Stimulated activated CD8-positive, alpha-beta memory T cell treated with anti-CD3 and anti-CD28 coated beads, Interleukin-4, amount 100 ng/mL, for 1 hour (primary cell): ENCODE results near the gene NTRK2.
"Not testable (repeated sequence)": the region's sequence is repeated elsewhere in the genome, so short reads cannot be mapped to it uniquely, and the experiment has no call there.

ENCODE experiments used
- DNase-seq, 2 donors: peaks; one replicate each; pipeline ENCODE4 v3.0.0-alpha.2; 2020; ENCODE audit warnings: low read depth in 2 of 2, low spot score in 1 of 2

Gene NTRK2

DNA sequence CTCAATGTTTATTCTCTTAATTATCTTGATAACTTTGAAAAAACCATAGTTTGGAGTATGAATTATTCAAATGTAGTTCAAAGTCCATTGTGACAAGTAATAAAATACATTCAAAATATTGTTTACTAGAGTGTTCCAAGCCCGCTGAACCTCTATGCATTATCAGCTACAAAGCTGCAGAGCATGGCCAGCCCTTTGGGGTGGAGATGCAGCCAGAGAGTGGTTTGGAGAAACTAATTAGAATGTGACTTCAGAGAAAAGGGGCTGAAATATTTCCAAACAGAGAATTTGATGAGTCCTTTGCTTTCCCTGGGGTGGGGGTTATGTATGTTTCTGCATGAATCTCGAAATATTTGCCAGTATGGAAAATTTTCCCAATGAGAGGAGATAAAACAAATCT lies 211.3 kb downstream of the NTRK2 start:
- no peak for DNase-seq

DNA sequence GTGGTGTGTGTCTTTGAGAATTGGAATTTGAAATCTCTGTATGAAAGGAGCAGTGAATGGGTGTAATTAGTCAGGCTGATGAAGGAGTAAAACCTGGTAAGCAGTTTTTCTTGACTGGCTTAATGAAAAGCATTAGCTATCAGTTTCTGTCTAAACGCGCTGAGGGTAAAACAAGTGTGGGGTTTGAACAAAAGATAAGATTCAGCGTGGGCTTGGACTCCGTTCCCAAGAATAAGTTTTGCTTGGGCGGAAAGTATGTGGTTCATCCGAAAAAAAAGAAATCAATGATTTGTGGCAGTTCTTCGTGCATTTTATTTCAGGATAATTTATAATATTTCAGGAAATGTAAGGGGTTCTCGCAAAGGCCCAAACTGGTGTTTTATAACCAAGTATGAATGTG lies 217.3 kb downstream of the NTRK2 start:
- DNase-seq: no peak

DNA sequence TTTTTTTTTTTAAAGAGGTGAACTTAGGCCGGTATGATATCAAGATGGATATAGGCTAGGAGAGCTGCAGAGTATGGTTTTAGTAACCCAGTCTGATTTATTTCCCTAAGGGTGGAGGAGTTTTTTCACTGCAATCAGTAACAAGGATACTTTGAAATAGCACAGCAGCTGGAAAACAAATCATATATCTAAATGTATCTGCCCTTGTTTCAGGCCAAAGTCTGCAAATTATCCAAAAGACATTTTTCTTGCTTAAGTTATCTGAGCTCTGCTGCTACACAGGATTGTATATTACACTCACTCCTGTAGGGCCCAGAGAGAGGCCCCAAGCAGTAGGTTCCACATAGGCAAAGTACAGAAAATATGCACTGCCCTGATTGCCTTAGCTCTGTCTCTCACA lies 222.4 kb downstream of the NTRK2 start:
- no peak for DNase-seq

DNA sequence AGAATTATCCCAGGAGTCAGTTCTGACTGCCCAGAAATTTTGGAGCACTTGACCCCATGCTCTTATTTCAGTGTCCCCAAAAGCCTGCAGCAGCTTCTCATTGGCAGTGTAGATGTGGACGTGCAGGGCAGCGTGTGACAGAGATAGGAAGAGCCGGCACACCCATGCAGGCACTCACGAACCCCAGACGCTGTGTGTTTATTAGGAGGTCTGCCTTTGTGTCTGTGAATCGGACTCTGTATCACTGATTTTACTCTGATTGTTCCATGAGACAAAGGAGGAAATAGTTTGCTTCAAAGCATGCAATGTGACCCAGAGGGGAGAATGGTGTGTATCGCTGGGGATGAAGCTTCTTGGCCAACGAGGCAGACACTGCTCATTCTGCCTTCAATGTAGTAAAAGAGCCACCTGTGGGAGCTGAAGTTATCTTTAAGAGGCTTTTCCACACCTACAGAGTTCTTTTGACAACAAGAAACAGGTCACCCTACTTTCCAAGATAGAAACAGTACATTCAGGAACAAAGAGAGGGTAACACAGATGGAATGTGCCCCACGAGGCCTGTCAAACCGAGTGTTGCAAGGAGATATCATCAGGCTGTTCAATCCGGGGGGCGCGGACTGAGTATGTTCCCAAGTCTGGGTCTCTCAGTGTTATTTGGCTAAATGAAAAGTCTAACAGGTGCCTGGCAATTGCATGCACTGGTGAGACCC lies 224.0 kb downstream of the NTRK2 start:
- no peak for DNase-seq

DNA sequence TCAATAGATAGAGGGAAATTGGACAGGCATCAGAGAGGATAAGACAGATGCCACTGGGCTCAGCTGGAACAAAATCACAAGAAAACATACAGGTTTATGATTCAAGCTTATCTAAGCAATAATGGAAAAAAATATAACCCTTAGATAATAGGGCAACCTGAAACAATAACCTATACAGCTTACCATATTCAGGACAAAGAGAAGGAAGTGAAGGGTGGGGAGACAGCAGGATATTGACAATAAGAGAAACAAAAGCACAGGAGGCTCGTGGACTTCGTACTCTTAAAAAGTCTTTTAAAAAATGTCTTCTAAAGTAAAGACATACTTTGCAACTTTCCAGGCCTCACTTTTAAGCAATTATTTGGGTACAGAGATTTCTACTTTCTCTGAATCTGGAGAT lies 225.3 kb downstream of the NTRK2 start:
- no peak for DNase-seq

DNA sequence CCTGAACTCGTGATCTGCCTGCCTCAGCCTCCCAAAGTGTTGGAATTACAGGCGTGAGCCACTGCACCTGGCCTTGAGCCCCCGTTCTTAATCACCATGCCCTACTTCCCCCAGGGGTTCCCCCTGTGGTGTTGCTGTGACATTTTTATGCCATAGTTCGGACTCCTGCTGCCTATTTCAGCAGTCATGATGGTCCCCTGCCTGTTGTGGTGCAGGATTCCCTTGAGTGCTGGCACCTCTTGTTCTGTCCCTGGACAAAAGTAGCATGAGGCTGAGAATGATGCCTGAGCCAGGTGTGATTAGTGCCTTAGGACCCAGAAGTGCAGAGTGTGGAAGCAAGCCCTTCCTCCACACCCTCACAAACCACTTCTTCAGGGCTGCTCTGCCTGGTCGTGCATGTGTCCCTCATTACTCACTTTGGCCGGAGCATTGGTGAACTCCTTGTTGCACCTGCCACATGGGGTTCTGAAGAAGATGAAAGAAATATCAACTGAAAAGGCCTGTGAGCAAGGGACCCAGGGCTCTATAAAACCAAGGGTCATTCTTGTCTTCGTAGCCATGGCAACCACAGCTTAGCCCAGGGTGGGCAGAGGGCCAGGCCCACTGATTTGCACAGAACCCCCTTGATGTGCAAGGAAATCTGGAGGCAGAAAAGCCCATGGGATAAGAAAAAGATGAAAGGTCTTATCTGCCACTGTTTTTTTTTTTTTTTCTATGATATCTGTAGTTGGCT lies 228.0 kb downstream of the NTRK2 start:
- no peak for DNase-seq

DNA sequence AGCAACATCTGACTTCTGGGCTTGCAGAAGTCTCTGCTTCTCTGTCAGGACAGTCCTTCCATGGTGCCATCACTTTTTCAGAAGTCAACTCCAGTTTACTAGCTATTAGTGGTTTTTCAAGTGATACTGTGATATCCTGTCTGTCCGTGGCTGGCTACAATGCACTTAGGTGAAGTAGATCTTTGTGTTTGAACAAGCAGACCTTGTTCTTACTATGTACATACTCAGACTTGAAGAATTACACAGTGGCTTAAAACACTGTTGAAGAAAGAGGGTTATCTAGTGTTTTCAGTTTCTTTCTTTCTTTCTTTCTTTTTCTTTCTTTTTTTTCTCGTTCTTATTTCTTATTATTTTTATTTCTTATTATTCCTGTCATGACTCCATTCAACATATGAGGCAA lies 228.7 kb downstream of the NTRK2 start:
- DNase-seq: no peak

DNA sequence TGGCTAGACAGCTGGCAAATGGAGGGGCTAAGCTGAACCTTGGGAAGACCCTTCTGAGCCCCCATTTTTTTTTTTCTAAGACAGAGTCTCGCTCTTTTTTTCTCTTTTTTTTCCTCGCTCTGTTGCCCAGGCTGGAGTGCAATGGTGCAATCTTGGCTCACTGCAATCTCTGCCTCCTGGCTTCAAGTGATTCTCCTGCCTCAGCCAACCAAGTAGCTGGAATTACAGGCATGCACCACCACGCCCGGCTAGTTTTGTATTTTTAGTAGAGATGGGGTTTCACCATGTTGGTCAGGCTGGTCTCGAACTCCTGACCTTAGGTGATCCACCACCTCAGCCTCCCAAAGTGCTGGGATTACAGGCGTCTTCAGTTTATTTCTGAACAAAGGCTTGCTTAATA lies 229.1 kb downstream of the NTRK2 start:
- DNase-seq: not testable (repeated sequence)

DNA sequence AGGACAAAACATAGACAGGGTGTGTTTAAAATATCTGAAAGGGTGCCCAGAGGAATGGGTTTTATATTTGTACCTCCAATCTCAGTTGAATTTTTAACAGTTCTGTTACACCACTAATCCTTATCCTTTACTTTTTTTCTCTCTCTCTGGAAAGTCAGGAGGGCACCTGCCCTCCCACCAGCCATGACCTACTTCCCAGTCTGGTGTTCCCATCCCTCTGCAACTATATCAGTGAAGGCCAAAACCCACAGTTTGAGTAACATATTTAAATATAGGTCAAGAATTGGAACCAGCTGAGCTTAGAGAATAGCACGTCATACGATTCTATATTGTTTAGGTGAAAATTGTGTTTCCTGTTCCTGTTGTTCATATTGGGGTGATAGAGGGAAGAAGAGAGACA lies 229.8 kb downstream of the NTRK2 start:
- DNase-seq: no peak

DNA sequence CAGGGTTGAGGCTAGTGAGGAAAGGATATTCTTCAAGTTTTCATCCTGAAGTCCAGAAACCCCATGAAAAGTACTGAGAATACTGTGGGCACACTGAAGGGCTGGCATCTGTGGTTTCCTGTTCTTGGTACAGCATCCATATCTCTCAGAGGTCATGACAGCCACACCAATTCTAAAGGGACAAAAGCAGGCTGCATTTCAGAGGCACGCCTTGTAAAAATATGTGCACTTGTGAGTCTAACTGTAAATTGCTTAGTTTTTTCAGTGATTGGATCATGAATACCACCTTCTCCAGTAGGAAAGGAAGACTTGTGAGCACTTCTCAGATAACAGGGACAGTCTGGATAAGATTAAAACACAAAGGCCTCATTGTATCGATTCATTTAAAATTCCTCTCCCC lies 230.9 kb downstream of the NTRK2 start:
- DNase-seq: no peak

DNA sequence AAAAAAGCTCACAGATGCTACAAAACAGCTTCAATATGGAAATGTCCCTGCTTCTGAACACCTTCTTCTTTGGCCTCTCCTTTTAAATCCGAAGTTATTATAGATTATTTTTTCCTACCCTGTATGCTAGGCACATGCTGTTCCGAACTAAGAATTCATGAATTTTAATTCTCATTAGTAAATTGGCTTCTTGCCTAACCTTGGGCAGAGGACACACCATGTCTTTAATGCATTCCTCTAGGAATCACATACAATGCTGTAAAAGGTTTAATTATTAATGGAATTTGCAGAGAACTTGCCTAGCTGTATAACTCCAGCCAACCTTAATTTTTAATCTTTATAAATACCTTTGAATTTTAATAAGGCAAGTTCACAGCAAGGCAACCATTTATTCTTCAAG lies 234.4 kb downstream of the NTRK2 start:
- no peak for DNase-seq

DNA sequence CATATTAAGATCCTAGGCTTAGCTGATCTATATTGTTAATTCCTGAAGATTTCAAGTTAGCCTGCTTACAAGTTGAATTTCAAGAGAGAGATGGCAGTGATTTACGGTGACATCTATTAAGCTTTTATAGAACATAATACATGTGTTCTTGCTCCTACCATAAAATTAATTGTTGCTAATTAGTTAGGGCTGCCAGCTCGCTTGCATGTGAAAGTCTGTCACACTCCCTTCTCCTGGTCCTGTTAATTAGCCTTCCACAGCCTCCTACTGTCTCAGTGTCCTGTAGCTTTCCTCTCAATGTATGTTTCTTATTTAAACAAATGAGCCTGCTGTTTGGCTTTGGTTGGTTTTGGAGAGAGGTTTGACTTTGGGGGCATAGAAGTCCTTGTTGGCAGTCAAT lies 247.2 kb downstream of the NTRK2 start:
- DNase-seq: no peak

DNA sequence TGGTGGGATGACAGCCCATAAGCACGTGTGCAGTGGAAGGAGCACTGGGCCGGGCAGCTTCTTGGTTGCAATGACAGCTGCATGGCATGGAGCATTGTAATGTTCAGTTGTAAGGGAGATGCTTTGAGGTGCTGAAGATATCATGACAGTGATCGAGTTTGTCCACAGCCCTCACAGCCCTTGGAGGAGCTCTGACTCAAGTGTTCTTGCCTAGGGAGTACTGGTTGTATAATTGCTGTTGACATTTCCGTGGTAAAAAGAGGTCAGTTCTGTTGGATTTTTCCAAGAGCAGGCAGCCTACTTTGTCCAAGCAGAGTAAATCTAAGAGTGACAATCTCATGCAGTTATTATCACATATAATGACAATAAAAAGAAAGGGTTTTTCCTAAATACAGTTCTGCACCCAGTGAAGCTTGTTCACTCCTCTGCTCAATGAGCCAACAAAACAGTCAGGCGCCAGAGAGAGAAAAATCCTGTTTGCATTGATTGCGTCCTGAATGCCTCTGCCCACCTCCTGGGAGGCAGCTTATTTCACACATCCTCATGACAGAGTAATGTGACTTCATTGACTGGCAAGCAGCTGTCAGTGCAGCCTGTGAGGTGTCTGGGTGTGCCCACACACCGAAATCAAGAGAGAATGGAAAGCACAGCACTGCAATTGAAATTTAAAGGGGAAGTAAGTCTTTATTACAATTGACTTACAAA lies 248.0 kb downstream of the NTRK2 start:
- DNase-seq: no peak

DNA sequence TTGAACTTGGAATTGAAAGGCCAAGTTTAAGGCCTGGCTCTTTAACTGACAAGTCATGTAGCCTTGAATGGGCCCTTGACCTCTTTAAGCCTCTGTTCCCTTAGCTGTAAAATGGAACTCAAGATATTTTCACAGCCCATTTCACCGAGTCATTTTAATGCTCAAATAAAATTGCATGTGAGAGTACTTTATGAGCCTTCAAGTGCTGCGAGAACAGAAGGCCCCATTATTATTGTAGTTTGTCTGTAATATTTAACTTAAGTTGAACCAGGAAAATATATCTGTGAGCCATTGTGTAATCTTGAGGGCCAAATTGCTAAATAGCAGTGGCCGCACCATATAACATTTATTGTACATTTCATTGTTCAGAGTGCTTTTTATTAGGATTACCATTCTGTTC lies 249.9 kb downstream of the NTRK2 start:
- DNase-seq: no peak

DNA sequence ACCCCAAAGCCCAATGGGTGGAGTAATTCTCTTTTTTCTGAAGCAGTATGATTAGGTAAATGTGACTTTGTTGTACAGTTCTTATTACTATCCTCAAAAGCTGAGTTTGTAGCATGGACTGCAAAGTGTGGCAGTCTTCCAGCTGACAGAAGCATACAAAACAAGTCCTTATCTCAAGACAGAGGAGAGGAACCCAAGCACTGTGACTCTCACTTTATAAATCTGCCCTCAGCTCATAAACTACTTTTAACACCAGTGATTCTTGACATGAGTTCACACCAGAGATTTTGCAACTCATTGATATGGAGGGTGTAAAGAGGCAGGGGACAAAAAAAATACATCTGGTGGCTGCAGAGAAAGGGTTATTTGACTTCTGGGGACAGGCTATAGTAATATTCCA lies 251.6 kb downstream of the NTRK2 start:
- DNase-seq: no peak

DNA sequence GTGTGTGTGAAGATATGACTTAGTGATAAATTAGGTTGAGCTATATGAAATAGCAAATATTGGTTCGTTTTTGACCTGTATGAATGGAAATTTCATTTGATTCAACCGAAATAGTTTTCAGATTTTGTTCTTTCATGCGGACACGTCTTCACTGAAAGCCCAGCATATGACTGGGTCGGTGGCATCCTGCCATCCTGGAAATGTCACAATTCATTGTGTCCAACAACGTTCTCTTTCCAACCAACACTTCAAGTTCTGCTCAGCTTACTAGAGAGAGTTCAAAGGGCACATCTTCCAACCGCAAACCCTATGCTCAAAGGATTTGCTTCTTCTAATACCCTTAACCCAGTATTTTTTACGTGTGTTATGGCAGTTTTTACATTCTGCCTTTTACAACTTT lies 252.5 kb downstream of the NTRK2 start:
- no peak for DNase-seq

DNA sequence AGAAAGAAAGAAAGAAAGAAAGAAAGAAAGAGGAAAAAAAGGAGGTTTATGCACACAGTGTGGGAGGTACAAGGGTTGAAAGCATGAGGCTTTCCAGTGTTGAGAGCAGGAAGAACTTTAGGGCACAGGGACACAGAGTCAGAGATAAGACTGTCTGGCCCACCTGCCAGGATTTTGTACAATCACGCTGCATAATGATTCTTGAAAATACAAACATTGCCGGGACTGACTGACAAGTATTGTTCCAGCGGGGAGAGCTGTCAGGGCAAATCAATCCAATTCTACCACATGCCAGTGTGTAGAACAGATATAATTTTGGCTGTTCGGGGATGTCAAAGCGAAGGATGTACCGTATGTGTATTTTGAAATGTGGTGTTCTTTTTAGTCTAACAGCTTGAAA lies 254.7 kb downstream of the NTRK2 start:
- no peak for DNase-seq

DNA sequence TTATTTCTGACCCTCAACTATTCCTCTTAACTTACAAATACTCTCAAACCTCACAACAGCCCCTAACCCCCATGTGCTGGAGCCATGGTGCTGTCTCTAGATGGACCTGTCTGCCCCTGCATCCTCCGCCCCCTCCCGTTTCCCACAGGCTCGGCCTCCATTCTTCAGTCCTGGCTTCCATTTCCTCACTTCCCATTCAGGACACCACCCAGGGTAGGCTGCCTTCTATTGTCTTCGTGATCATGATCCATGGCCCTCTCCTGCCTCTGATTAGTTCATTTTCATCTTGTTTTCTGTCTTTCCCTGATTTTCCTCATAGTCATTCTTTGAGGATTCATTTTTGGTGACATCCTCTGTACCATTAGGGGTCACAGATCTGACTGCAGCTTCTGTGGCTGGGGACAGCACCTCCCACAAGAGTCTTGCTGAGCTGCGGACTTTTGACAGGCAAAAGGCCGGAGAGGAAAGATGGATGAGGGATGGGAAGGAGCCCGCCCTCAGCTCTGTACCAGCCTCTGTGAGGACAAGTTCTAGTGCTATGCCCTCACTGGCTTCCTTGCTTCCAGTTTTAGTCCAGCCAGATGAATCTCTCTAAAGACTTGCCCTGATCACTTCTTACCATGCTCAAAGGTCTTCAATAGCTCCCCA lies 255.8 kb downstream of the NTRK2 start:
- no peak for DNase-seq

DNA sequence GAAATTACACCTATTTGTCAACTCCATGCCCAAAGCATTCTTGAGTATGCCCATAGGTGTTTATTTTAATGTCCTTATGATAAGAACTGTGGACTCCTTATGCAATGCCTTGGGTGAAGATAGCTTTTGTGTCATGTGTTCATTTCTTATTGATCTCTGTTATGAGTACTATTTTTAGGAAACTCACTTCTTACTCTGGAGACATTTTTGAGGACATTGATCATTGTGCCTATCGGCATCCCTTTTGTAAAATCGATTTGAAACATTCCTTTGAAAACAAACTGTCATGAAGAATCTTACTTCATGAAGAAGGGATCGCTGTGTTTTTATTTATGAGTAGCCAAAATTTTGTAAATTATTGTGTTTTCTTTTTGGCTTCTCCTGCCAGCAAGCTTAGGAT lies 257.3 kb downstream of the NTRK2 start:
- DNase-seq: no peak

DNA sequence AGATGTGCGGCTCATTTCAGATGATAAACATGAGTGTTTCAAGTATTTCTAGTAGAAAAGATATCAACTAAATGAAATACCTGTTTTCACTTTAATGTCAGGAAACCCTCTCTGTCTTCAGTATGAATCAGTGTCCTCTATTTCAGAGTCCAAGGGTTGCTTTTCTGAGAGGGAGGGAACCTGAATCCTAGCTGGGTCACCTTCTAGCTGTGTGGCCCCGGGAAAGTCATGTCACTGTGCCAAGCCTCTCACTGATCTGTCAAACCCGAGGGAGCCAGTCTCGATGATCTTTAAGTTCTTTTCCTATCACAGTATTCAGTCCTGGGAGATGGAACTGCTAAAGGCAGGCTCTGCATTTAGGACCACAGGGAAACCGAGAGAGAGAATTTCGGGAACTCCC lies 258.9 kb downstream of the NTRK2 start:
- no peak for DNase-seq

DNA sequence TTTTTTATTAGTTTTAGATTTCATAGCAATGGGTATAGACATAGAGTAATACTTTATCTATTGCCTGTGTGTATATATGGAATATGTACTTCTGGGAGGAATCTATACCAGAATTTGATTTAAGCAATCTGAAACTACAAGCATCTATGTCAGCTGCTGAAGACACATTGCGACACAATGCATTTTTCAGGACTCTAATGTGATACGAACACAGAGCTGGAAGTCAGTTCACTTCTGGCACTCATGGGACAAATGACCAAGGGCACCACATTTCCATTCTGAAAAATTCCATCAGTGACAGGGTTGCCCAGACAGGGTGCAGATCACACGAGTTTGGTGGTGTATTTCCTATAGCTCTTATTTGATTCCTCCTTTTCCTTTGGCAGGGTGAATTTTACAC lies 259.5 kb downstream of the NTRK2 start:
- no peak for DNase-seq
